ENCODE measurements around the gene BSND. TPM values are rescaled to one million over a fixed set of nuclear protein-coding genes. Genes with fewer than 3 reads are reported as not detected.
"Not testable (repeated sequence)": the region's sequence is repeated elsewhere in the genome, so short reads cannot be mapped to it uniquely, and the experiment has no call there.

Gene BSND
- total RNA-seq = not detected in 2 replicates

- Mint-ChIP-seq H3K27ac (no peak within 1 kb of the TSS), H3K27me3 (ENCODE audit: insufficient read depth) (peaks cover 25% of the 10 kb centered on the region), H3K4me3 (no peak within 1 kb of the TSS), H3K36me3 (ENCODE audit: low read depth) (no peaks in the 10 kb centered on the region), H3K9me3 (no peaks in the 10 kb centered on the region), H3K4me1 (ENCODE audit: low read depth) (peaks cover 19% of the 10 kb centered on the region)
- DNase-seq (ENCODE audit: low spot score) = no peak
- intact Hi-C loops (cut with micrococcal nuclease) = loop anchor here (5.0 to 10.0 kb wide), 2 partner anchors 184 to 326 kb away; no protein-coding TSS in a partner anchor
These were observed at the start of gene BSND for GRCh38 chr1:54998677-54999076. Gene BSND, plus strand, starts transcription at chr1:54998933. Its CDS starts 254 bp downstream, at chr1:54999187.

- no peaks in the 10 kb centered on the region for H3K36me3 Mint-ChIP-seq (ENCODE audit: low read depth)
- no peak overlapping the region for H3K27ac Mint-ChIP-seq
- DNase-seq (ENCODE audit: low spot score) = no peak
- intact Hi-C loops (cut with micrococcal nuclease) = no loop called here
- H3K9me3 Mint-ChIP-seq = no peaks in the 10 kb centered on the region
- H3K4me1 Mint-ChIP-seq (ENCODE audit: low read depth) = peaks cover 25% of the 10 kb centered on the region
- H3K4me3 Mint-ChIP-seq = no peak overlapping the region
- peaks cover 11% of the 10 kb centered on the region for H3K27me3 Mint-ChIP-seq (ENCODE audit: insufficient read depth)
These were observed 49.7 kb upstream of the BSND start for GRCh38 chr1:54949053-54949452.

- DNase-seq (ENCODE audit: low spot score) = no peak
- no peak overlapping the region for H3K4me3 Mint-ChIP-seq
- intact Hi-C loops (cut with micrococcal nuclease) = loop anchor here (1.0 to 2.0 kb wide), 3 partner anchors 46 to 72 kb away; partner anchors contain the start of gene DHCR24
- no peak overlapping the region for H3K27ac Mint-ChIP-seq
- peaks cover 22% of the 10 kb centered on the region for H3K4me1 Mint-ChIP-seq (ENCODE audit: low read depth)
- no peaks in the 10 kb centered on the region for H3K9me3 Mint-ChIP-seq
- peaks cover 9% of the 10 kb centered on the region for H3K27me3 Mint-ChIP-seq (ENCODE audit: insufficient read depth)
- no peaks in the 10 kb centered on the region for H3K36me3 Mint-ChIP-seq (ENCODE audit: low read depth)
These were observed 48.7 kb upstream of the BSND start for GRCh38 chr1:54950006-54950368.

- intact Hi-C loops (cut with micrococcal nuclease) = loop anchor here (1.0 to 2.0 kb wide), 3 partner anchors 46 to 72 kb away; partner anchors contain the start of gene DHCR24
- H3K4me3 Mint-ChIP-seq = no peak overlapping the region
These were observed 48.2 kb upstream of the BSND start for GRCh38 chr1:54950369-54951163.

GRCh38 chr1:54951810-54952226 lies 46.9 kb upstream of the BSND start:
- Mint-ChIP-seq H3K27ac (no peak overlapping the region), H3K4me1 (ENCODE audit: low read depth) (peaks cover 13% of the 10 kb centered on the region), H3K36me3 (ENCODE audit: low read depth) (no peaks in the 10 kb centered on the region), H3K27me3 (ENCODE audit: insufficient read depth) (peaks cover 10% of the 10 kb centered on the region), H3K9me3 (no peaks in the 10 kb centered on the region), H3K4me3 (no peak overlapping the region)
- intact Hi-C loops (cut with micrococcal nuclease) = loop anchor here (2.0 kb wide), 1 partner anchor 65 kb away; the partner anchor contains the start of gene DHCR24
- DNase-seq (ENCODE audit: low spot score) = no peak

More at GRCh38 chr1:54950369-54951163, 48.2 kb upstream of the BSND start:
- peak; percentile 38 for DNase-seq (ENCODE audit: low spot score)
- Mint-ChIP-seq H3K36me3 (ENCODE audit: low read depth) (no peaks in the 10 kb centered on the region), H3K27ac (no peak overlapping the region), H3K27me3 (ENCODE audit: insufficient read depth) (peaks cover 9% of the 10 kb centered on the region), H3K4me1 (ENCODE audit: low read depth) (peaks cover 17% of the 10 kb centered on the region), H3K9me3 (no peaks in the 10 kb centered on the region)

GRCh38 chr1:54952950-54953718 lies 45.6 kb upstream of the BSND start:
- intact Hi-C loops (cut with micrococcal nuclease) = no loop called here
- H3K36me3 Mint-ChIP-seq (ENCODE audit: low read depth) = no peaks in the 10 kb centered on the region
- H3K27me3 Mint-ChIP-seq (ENCODE audit: insufficient read depth) = peaks cover 9% of the 10 kb centered on the region
- no peak overlapping the region for H3K27ac Mint-ChIP-seq
- peaks cover 13% of the 10 kb centered on the region for H3K4me1 Mint-ChIP-seq (ENCODE audit: low read depth)
- no peak for DNase-seq (ENCODE audit: low spot score)
- no peak overlapping the region for H3K4me3 Mint-ChIP-seq
- peaks cover 7% of the 10 kb centered on the region for H3K9me3 Mint-ChIP-seq

- Mint-ChIP-seq H3K36me3 (ENCODE audit: low read depth) (no peaks in the 10 kb centered on the region), H3K4me1 (ENCODE audit: low read depth) (peaks cover 13% of the 10 kb centered on the region), H3K9me3 (peaks cover 10% of the 10 kb centered on the region), H3K27me3 (ENCODE audit: insufficient read depth) (peaks cover 10% of the 10 kb centered on the region), H3K4me3 (no peak overlapping the region), H3K27ac (no peak overlapping the region)
- intact Hi-C loops (cut with micrococcal nuclease) = no loop called here
- no peak for DNase-seq (ENCODE audit: low spot score)
These were observed 44.9 kb upstream of the BSND start for GRCh38 chr1:54953846-54954245.

- Mint-ChIP-seq H3K27ac (no peak overlapping the region), H3K36me3 (ENCODE audit: low read depth) (no peaks in the 10 kb centered on the region), H3K27me3 (ENCODE audit: insufficient read depth) (peaks cover 12% of the 10 kb centered on the region), H3K4me3 (no peak overlapping the region), H3K9me3 (peaks cover 12% of the 10 kb centered on the region), H3K4me1 (ENCODE audit: low read depth) (peaks cover 7% of the 10 kb centered on the region)
- intact Hi-C loops (cut with micrococcal nuclease) = no loop called here
- no peak for DNase-seq (ENCODE audit: low spot score)
These were observed 43.4 kb upstream of the BSND start for GRCh38 chr1:54955359-54955758.

GRCh38 chr1:54956726-54957125 lies 42.0 kb upstream of the BSND start:
- Mint-ChIP-seq H3K36me3 (ENCODE audit: low read depth) (no peaks in the 10 kb centered on the region), H3K9me3 (peaks cover 12% of the 10 kb centered on the region), H3K27ac (no peak overlapping the region), H3K27me3 (ENCODE audit: insufficient read depth) (peaks cover 11% of the 10 kb centered on the region), H3K4me3 (no peak overlapping the region), H3K4me1 (ENCODE audit: low read depth) (no peaks in the 10 kb centered on the region)
- intact Hi-C loops (cut with micrococcal nuclease) = no loop called here
- no peak for DNase-seq (ENCODE audit: low spot score)

- intact Hi-C loops (cut with micrococcal nuclease) = no loop called here
- DNase-seq (ENCODE audit: low spot score) = no peak
- H3K4me3 Mint-ChIP-seq = no peak overlapping the region
- no peaks in the 10 kb centered on the region for H3K36me3 Mint-ChIP-seq (ENCODE audit: low read depth)
- H3K9me3 Mint-ChIP-seq = peaks cover 12% of the 10 kb centered on the region
- peaks cover 16% of the 10 kb centered on the region for H3K27me3 Mint-ChIP-seq (ENCODE audit: insufficient read depth)
- H3K27ac Mint-ChIP-seq = no peak overlapping the region
- H3K4me1 Mint-ChIP-seq (ENCODE audit: low read depth) = no peaks in the 10 kb centered on the region
These were observed 39.5 kb upstream of the BSND start for GRCh38 chr1:54959241-54959640.

GRCh38 chr1:54962612-54963395 lies 35.9 kb upstream of the BSND start:
- no peaks in the 10 kb centered on the region for H3K36me3 Mint-ChIP-seq (ENCODE audit: low read depth)
- H3K4me1 Mint-ChIP-seq (ENCODE audit: low read depth) = peaks cover 7% of the 10 kb centered on the region
- peaks cover 7% of the 10 kb centered on the region for H3K9me3 Mint-ChIP-seq
- no peak for DNase-seq (ENCODE audit: low spot score)
- peaks cover 12% of the 10 kb centered on the region for H3K27me3 Mint-ChIP-seq (ENCODE audit: insufficient read depth)
- no peak overlapping the region for H3K4me3 Mint-ChIP-seq
- intact Hi-C loops (cut with micrococcal nuclease) = no loop called here
- no peak overlapping the region for H3K27ac Mint-ChIP-seq

GRCh38 chr1:54963829-54964228 lies 34.9 kb upstream of the BSND start:
- H3K27ac Mint-ChIP-seq; intact Hi-C loops (cut with micrococcal nuclease); DNase-seq (ENCODE audit: low spot score); H3K9me3 Mint-ChIP-seq; H3K4me3 Mint-ChIP-seq; H3K4me1 Mint-ChIP-seq (ENCODE audit: low read depth); H3K36me3 Mint-ChIP-seq (ENCODE audit: low read depth): not testable (repeated sequence)
- H3K27me3 Mint-ChIP-seq (ENCODE audit: insufficient read depth) = peaks cover 11% of the 10 kb centered on the region

Data from activated T-helper 1 cell treated with anti-CD3 and anti-CD28 coated beads, Interleukin-12 subunit alpha, Interleukin-12 subunit beta, Interleukin-2, Interleukin-4 antibody, amounts not matched to agents 30 ng/mL and 10 ng/mL and 1 ng/mL, durations not matched to agents 14 hours and 24 hours and 36 hours (primary cell).